Loucy (cell line): ENCODE data around the gene NKX1-1.

Experiments used
- H2AFZ ChIP-seq: fragments of 200-600 bp; sonication (generic); 2 replicates; pipeline ENCODE4 v1.6.0; 2016; ENCODE audit warnings: antibody characterized with exemption, mild to moderate bottlenecking, low read length, moderate library complexity
- H3F3A ChIP-seq: fragments of 200-600 bp; 2 replicates; pipeline ENCODE4 v1.6.0; 2016; ENCODE audit warnings: antibody characterized with exemption, low read depth, mild to moderate bottlenecking
- H3K27me3 ChIP-seq: fragments of 200-600 bp; sonication (generic); 2 replicates; pipeline ENCODE4 v1.6.1; 2014; ENCODE audit warnings: low read length, mild to moderate bottlenecking; ENCODE audit not compliant: insufficient read depth, poor library complexity, severe bottlenecking
- H3K36me3 ChIP-seq: fragments of 200-600 bp; sonication (generic); 2 replicates; pipeline ENCODE4 v1.6.1; 2016; ENCODE audit warnings: low read length; ENCODE audit not compliant: insufficient read depth
- H3K4me1 ChIP-seq: fragments of 200-600 bp; sonication (generic); 2 replicates; pipeline ENCODE4 v1.5.1; 2014; ENCODE audit warnings: low read length, mild to moderate bottlenecking; ENCODE audit not compliant: insufficient read depth, poor library complexity, severe bottlenecking
- H3K4me2 ChIP-seq: fragments of 200-600 bp; sonication (generic); 2 replicates; pipeline ENCODE4 v1.6.0; 2014; ENCODE audit warnings: antibody characterized with exemption, low read length, low read depth, mild to moderate bottlenecking; ENCODE audit not compliant: poor library complexity, severe bottlenecking
- H3K4me3 ChIP-seq: fragments of 200-600 bp; sonication (generic); 2 replicates; pipeline ENCODE4 v1.5.1; 2014; ENCODE audit warnings: low read length, mild to moderate bottlenecking, mixed read lengths; ENCODE audit not compliant: poor library complexity, severe bottlenecking
- H3K79me2 ChIP-seq: fragments of 200-600 bp; sonication (generic); 2 replicates; pipeline ENCODE4 v1.6.1; 2014; ENCODE audit warnings: low read length; ENCODE audit not compliant: insufficient read depth
- H3K9ac ChIP-seq: fragments of 200-600 bp; sonication (generic); 2 replicates; pipeline ENCODE4 v1.6.0; 2014; ENCODE audit warnings: mild to moderate bottlenecking, low read depth, low read length, moderate library complexity; ENCODE audit not compliant: poor library complexity, severe bottlenecking
- H3K9me2 ChIP-seq: fragments of 200-600 bp; sonication (generic); replicated peaks from 2 replicates; pipeline ENCODE4 v1.6.1; 2016; ENCODE audit warnings: low read depth, low read length, mixed read lengths
- H3K9me3 ChIP-seq: fragments of 200-600 bp; sonication (generic); 2 replicates; pipeline ENCODE4 v1.6.1; 2014; ENCODE audit warnings: mild to moderate bottlenecking, antibody characterized with exemption, low read length, low read depth; ENCODE audit not compliant: insufficient read depth
- H4K20me1 ChIP-seq: fragments of 200-600 bp; sonication (generic); 2 replicates; pipeline ENCODE4 v1.6.0; 2014; ENCODE audit warnings: antibody characterized with exemption, low read length, mild to moderate bottlenecking; ENCODE audit not compliant: insufficient read depth, poor library complexity, severe bottlenecking
- CTCF ChIP-seq: fragments of 200-600 bp; sonication (generic); conservative IDR thresholded peaks from 2 replicates; pipeline ENCODE4 v1.5.1; 2014; ENCODE audit warnings: mild to moderate bottlenecking, antibody characterized with exemption, low read length
- EZH2phosphoT487 ChIP-seq: fragments of 200-600 bp; IDR thresholded peaks from 2 replicates; pipeline ENCODE4 v1.6.1; 2018; ENCODE audit warnings: antibody characterized with exemption, mild to moderate bottlenecking, moderate library complexity, borderline replicate concordance

NKX1-1 gene

GRCh38 chr4:1416051-1416947 lies 10.1 kb upstream of the NKX1-1 start:
- Histone ChIP-seq H3K4me2 (no peak overlapping the region), H3K27me3 (no peaks in the 10 kb centered on the region), H3K79me2 (no peaks in the 10 kb centered on the region), H2AFZ (no peak overlapping the region), H3K36me3 (no peaks in the 10 kb centered on the region), H3K4me3 (no peak overlapping the region), H3F3A (no peaks in the 10 kb centered on the region), H3K9me2 (no peaks in the 10 kb centered on the region), H3K9me3 (no peaks in the 10 kb centered on the region; the same call in 1 of the 2 replicates), H4K20me1 (no peaks in the 10 kb centered on the region), H3K4me1 (no peaks in the 10 kb centered on the region), H3K9ac (no peak overlapping the region)
- no peak for TF ChIP-seq EZH2phosphoT487
- no peak for TF ChIP-seq CTCF

- H3K4me1 ChIP-seq: no peaks in the 10 kb centered on the region
- no peaks in the 10 kb centered on the region for H4K20me1 ChIP-seq
- H3F3A ChIP-seq: no peaks in the 10 kb centered on the region
- TF ChIP-seq CTCF (no peak), EZH2phosphoT487 (no peak)
- H3K9ac ChIP-seq: no peak overlapping the region
- no peaks in the 10 kb centered on the region for H3K9me2 ChIP-seq
- no peaks in the 10 kb centered on the region for H3K36me3 ChIP-seq
- no peaks in the 10 kb centered on the region; the same call in 1 of the 2 replicates for H3K9me3 ChIP-seq
- no peaks in the 10 kb centered on the region for H3K79me2 ChIP-seq
- H2AFZ ChIP-seq: no peak overlapping the region
- no peak overlapping the region for H3K4me3 ChIP-seq
- no peak overlapping the region for H3K4me2 ChIP-seq
- H3K27me3 ChIP-seq: no peaks in the 10 kb centered on the region
These were observed 9.4 kb upstream of the NKX1-1 start for GRCh38 chr4:1415681-1415981.

- no peaks in the 10 kb centered on the region for H3K9me2 ChIP-seq
- no peak overlapping the region for H2AFZ ChIP-seq
- H3K27me3 ChIP-seq: no peaks in the 10 kb centered on the region
- H3K4me2 ChIP-seq: no peak overlapping the region
- no peak overlapping the region for H3K9ac ChIP-seq
- H4K20me1 ChIP-seq: no peaks in the 10 kb centered on the region
- no peaks in the 10 kb centered on the region for H3K79me2 ChIP-seq
- no peaks in the 10 kb centered on the region for H3K36me3 ChIP-seq
- no peak for TF ChIP-seq CTCF
- TF ChIP-seq EZH2phosphoT487: no peak
- H3F3A ChIP-seq: no peaks in the 10 kb centered on the region
- H3K4me1 ChIP-seq: no peaks in the 10 kb centered on the region
- H3K4me3 ChIP-seq: no peak overlapping the region
- no peaks in the 10 kb centered on the region; the same call in 1 of the 2 replicates for H3K9me3 ChIP-seq
These were observed 8.8 kb upstream of the NKX1-1 start for GRCh38 chr4:1414831-1415680.
